HG03378 (cell line): ENCODE data around the gene ANKRD6.
"Not testable (repeated sequence)": the region's sequence is repeated elsewhere in the genome, so short reads cannot be mapped to it uniquely, and the experiment has no call there.

Source experiments
- ATAC-seq: cut with Tn5 transposase; IDR thresholded peaks from one replicate; pipeline ENCODE4 v1.9.1; 2021; ENCODE audit warnings: mild to moderate bottlenecking, moderate library complexity; ENCODE audit not compliant: unreplicated experiment

The ANKRD6 gene

GRCh38 chr6:89432875-89433251, at the start of gene ANKRD6:
ANKRD6 (plus strand) TSS chr6:89433152; CDS start chr6:89566977, 133,825 bp downstream.
- ATAC-seq, result peak; percentile 55

- peak; percentile 39 for ATAC-seq
These were observed 47.7 kb upstream of the ANKRD6 start for GRCh38 chr6:89385156-89385667.

GRCh38 chr6:89385846-89386245, 47.1 kb upstream of the ANKRD6 start:
- no peak for ATAC-seq

- ATAC-seq, result peak; percentile 9
These were observed 45.9 kb upstream of the ANKRD6 start for GRCh38 chr6:89386917-89387491.

- peak; percentile 98 for ATAC-seq
These were observed 45.3 kb upstream of the ANKRD6 start for GRCh38 chr6:89387516-89388201.

- no peak for ATAC-seq
These were observed 44.1 kb upstream of the ANKRD6 start for GRCh38 chr6:89388846-89389245.

- no peak for ATAC-seq
These were observed 40.1 kb upstream of the ANKRD6 start for GRCh38 chr6:89392823-89393222.

GRCh38 chr6:89393659-89394058, 39.3 kb upstream of the ANKRD6 start:
- no peak for ATAC-seq

GRCh38 chr6:89397884-89398283, 35.1 kb upstream of the ANKRD6 start:
- ATAC-seq, result not testable (repeated sequence)

GRCh38 chr6:89398762-89399525, 34.0 kb upstream of the ANKRD6 start:
- ATAC-seq, result no peak

GRCh38 chr6:89400050-89400449, 32.9 kb upstream of the ANKRD6 start:
- no peak for ATAC-seq

GRCh38 chr6:89400912-89401399, 32.0 kb upstream of the ANKRD6 start:
- no peak for ATAC-seq

- no peak for ATAC-seq
These were observed 30.2 kb upstream of the ANKRD6 start for GRCh38 chr6:89402776-89403175.

- no peak for ATAC-seq
These were observed 28.4 kb upstream of the ANKRD6 start for GRCh38 chr6:89404512-89404911.

- ATAC-seq, result no peak
These were observed 26.8 kb upstream of the ANKRD6 start for GRCh38 chr6:89406141-89406540.

GRCh38 chr6:89409461-89410035, 23.4 kb upstream of the ANKRD6 start:
- ATAC-seq, result no peak

- ATAC-seq, result no peak
These were observed 22.7 kb upstream of the ANKRD6 start for GRCh38 chr6:89410231-89410761.

GRCh38 chr6:89410788-89411144, 22.2 kb upstream of the ANKRD6 start:
- no peak for ATAC-seq

- ATAC-seq, result peak; percentile 23
These were observed 21.5 kb upstream of the ANKRD6 start for GRCh38 chr6:89411145-89412070.
